Stimulated activated CD8-positive, alpha-beta memory T cell treated with anti-CD3 and anti-CD28 coated beads, Interleukin-7, amount 100 ng/mL, for 4 hours (primary cell): ENCODE measurements around the gene CYTH4.

Experiments used
- DNase-seq, 2 donors: peaks; one replicate each; pipeline ENCODE4 v3.0.0-alpha.2; 2020; ENCODE audit warnings: low read depth in 2 of 2

CYTH4 gene

GRCh38 chr22:37345863-37346504, 63.7 kb downstream of the CYTH4 start:
- DNase-seq = no peak

- no peak for DNase-seq
Observed at GRCh38 chr22:37346505-37346895, 64.2 kb downstream of the CYTH4 start.

GRCh38 chr22:37349043-37349814, 66.9 kb downstream of the CYTH4 start:
- DNase-seq = no peak

GRCh38 chr22:37351232-37351631, 68.9 kb downstream of the CYTH4 start:
- no peak for DNase-seq

GRCh38 chr22:37352481-37352880, 70.2 kb downstream of the CYTH4 start:
- no peak for DNase-seq

GRCh38 chr22:37353839-37354238, 71.5 kb downstream of the CYTH4 start:
- no peak for DNase-seq

GRCh38 chr22:37354261-37354660, 72.0 kb downstream of the CYTH4 start:
- DNase-seq = no peak

GRCh38 chr22:37354670-37355069, 72.4 kb downstream of the CYTH4 start:
- DNase-seq = no peak

GRCh38 chr22:37355174-37355573, 72.9 kb downstream of the CYTH4 start:
- DNase-seq = no peak

GRCh38 chr22:37356922-37357321, 74.6 kb downstream of the CYTH4 start:
- no peak for DNase-seq

- no peak for DNase-seq
Observed at GRCh38 chr22:37357446-37358075, 75.3 kb downstream of the CYTH4 start.

- DNase-seq = no peak
Observed at GRCh38 chr22:37358386-37358785, 76.1 kb downstream of the CYTH4 start.

GRCh38 chr22:37358917-37359316, 76.6 kb downstream of the CYTH4 start:
- DNase-seq = no peak

- no peak for DNase-seq
Observed at GRCh38 chr22:37362621-37363020, 80.3 kb downstream of the CYTH4 start.

GRCh38 chr22:37363261-37363992, 81.1 kb downstream of the CYTH4 start:
- no peak for DNase-seq
